HG03558 (cell line): ENCODE measurements around the gene SCN2B.
"Not testable (repeated sequence)": the region's sequence is repeated elsewhere in the genome, so short reads cannot be mapped to it uniquely, and the experiment has no call there.

Source experiments
- ATAC-seq: cut with Tn5 transposase; IDR thresholded peaks from one replicate; pipeline ENCODE4 v1.9.1; 2021; ENCODE audit warnings: moderate number of reproducible peaks; ENCODE audit not compliant: unreplicated experiment; ENCODE audit errors: extremely low read depth

The SCN2B gene

GRCh38 chr11:118209033-118209432 lies 32.6 kb upstream of the SCN2B start:
- no peak for ATAC-seq

- ATAC-seq: no peak
Measured at GRCh38 chr11:118207079-118207478, 30.6 kb upstream of the SCN2B start.

GRCh38 chr11:118206391-118207031 lies 30.1 kb upstream of the SCN2B start:
- ATAC-seq: no peak

GRCh38 chr11:118205606-118206378 lies 29.4 kb upstream of the SCN2B start:
- no peak for ATAC-seq

- ATAC-seq: no peak
Measured at GRCh38 chr11:118202599-118203422, 26.4 kb upstream of the SCN2B start.

- no peak for ATAC-seq
Measured at GRCh38 chr11:118201966-118202365, 25.5 kb upstream of the SCN2B start.

- no peak for ATAC-seq
Measured at GRCh38 chr11:118200901-118201680, 24.7 kb upstream of the SCN2B start.

GRCh38 chr11:118200497-118200896 lies 24.1 kb upstream of the SCN2B start:
- no peak for ATAC-seq

- ATAC-seq: no peak
Measured at GRCh38 chr11:118199135-118199534, 22.7 kb upstream of the SCN2B start.

- ATAC-seq: no peak
Measured at GRCh38 chr11:118198370-118198769, 21.9 kb upstream of the SCN2B start.

- ATAC-seq: no peak
Measured at GRCh38 chr11:118194835-118195627, 18.6 kb upstream of the SCN2B start.

- ATAC-seq: no peak
Measured at GRCh38 chr11:118193910-118194566, 17.6 kb upstream of the SCN2B start.

- ATAC-seq: not testable (repeated sequence)
Measured at GRCh38 chr11:118192817-118193216, 16.4 kb upstream of the SCN2B start.

- not testable (repeated sequence) for ATAC-seq
Measured at GRCh38 chr11:118190942-118191506, 14.6 kb upstream of the SCN2B start.

GRCh38 chr11:118186346-118187107 lies 10.1 kb upstream of the SCN2B start:
- no peak for ATAC-seq

- ATAC-seq: no peak
Measured at GRCh38 chr11:118184784-118185579, 8.5 kb upstream of the SCN2B start.

GRCh38 chr11:118183691-118184090 lies 7.3 kb upstream of the SCN2B start:
- ATAC-seq: not testable (repeated sequence)
